Stimulated activated naive B cell treated with anti-CD40 and anti-IgM and Interleukin-4, amounts not matched to agents 10 μg/mL and 1 μg/mL and 100 μg/mL, for 72 hours (primary cell): ENCODE data around the gene LHFPL2.

Source experiments
- ATAC-seq, 2 donors: fragments of 150-1000 bp; cut with Tn5 transposase; replicated peaks; 2 replicates each; pipeline ENCODE4 v1.10.0; 2021; ENCODE audit warnings: moderate library complexity in 1 of 2
- DNase-seq: peaks from one replicate; pipeline ENCODE4 v3.0.0; 2021
- H3K27ac Mint-ChIP-seq: one replicate; pipeline ENCODE4 v1.8.0; 2022; ENCODE audit warnings: mild to moderate bottlenecking, mixed read lengths
- H3K27me3 Mint-ChIP-seq, 2 donors: one replicate each; pipeline ENCODE4 v1.8.0; 2022; ENCODE audit warnings: mixed read lengths in 2 of 2
- H3K36me3 Mint-ChIP-seq, 2 donors: one replicate each; pipeline ENCODE4 v1.8.0; 2022; ENCODE audit warnings: mixed read lengths in 2 of 2, mild to moderate bottlenecking in 1 of 2
- H3K4me1 Mint-ChIP-seq, 2 donors: one replicate each; pipeline ENCODE4 v1.8.0; 2022; ENCODE audit warnings: mixed read lengths in 2 of 2, mild to moderate bottlenecking in 1 of 2
- H3K4me3 Mint-ChIP-seq, 2 donors: one replicate each; pipeline ENCODE4 v1.8.0; 2022; ENCODE audit warnings: mild to moderate bottlenecking in 2 of 2, mixed read lengths in 2 of 2, moderate library complexity in 1 of 2
- H3K9me3 Mint-ChIP-seq, 2 donors: one replicate each; pipeline ENCODE4 v1.8.0; 2022; ENCODE audit warnings: mixed read lengths in 2 of 2, mild to moderate bottlenecking in 1 of 2

LHFPL2 gene

GRCh38 chr5:78657201-78657600 is 8.6 kb upstream of the LHFPL2 start:
- H3K4me1 Mint-ChIP-seq, result peaks cover 0 to 3% of the 10 kb centered on the region in 2 donors
- no peaks in the 10 kb centered on the region for H3K36me3 Mint-ChIP-seq

GRCh38 chr5:78655746-78656290 is 7.2 kb upstream of the LHFPL2 start:
- no peak for ATAC-seq
- no peaks in the 10 kb centered on the region for H3K36me3 Mint-ChIP-seq

More at GRCh38 chr5:78657201-78657600, 8.6 kb upstream of the LHFPL2 start:
- no peak overlapping the region for H3K27ac Mint-ChIP-seq
- H3K27me3 Mint-ChIP-seq, result no peaks in the 10 kb centered on the region
- DNase-seq (no peak), ATAC-seq (no peak)
- H3K9me3 Mint-ChIP-seq, result no peaks in the 10 kb centered on the region
- no peak overlapping the region for H3K4me3 Mint-ChIP-seq

GRCh38 chr5:78654386-78654785 is 5.8 kb upstream of the LHFPL2 start:
- Mint-ChIP-seq H3K4me1 (peaks cover 8 to 9% of the 10 kb centered on the region in 2 donors), H3K9me3 (no peaks in the 10 kb centered on the region), H3K27me3 (peaks cover 0 to 5% of the 10 kb centered on the region in 2 donors), H3K27ac (no peak overlapping the region), H3K4me3 (no peak overlapping the region), H3K36me3 (no peaks in the 10 kb centered on the region)
- DNase-seq (no peak), ATAC-seq (no peak)

More at GRCh38 chr5:78655746-78656290, 7.2 kb upstream of the LHFPL2 start:
- H3K27ac Mint-ChIP-seq, result no peak overlapping the region
- H3K4me3 Mint-ChIP-seq, result no peak overlapping the region
- H3K4me1 Mint-ChIP-seq, result peaks cover 0 to 2% of the 10 kb centered on the region in 2 donors
- no peaks in the 10 kb centered on the region for H3K9me3 Mint-ChIP-seq
- no peaks in the 10 kb centered on the region for H3K27me3 Mint-ChIP-seq
- no peak for DNase-seq

- no peak for ATAC-seq
- no peaks in the 10 kb centered on the region for H3K36me3 Mint-ChIP-seq
- no peak for DNase-seq
- peaks cover 8 to 10% of the 10 kb centered on the region in 2 donors for H3K4me1 Mint-ChIP-seq
- peaks cover 0 to 5% of the 10 kb centered on the region in 2 donors for H3K27me3 Mint-ChIP-seq
- no peaks in the 10 kb centered on the region for H3K9me3 Mint-ChIP-seq
- no peak overlapping the region for H3K27ac Mint-ChIP-seq
- H3K4me3 Mint-ChIP-seq, result no peak overlapping the region
Observed at GRCh38 chr5:78653681-78654366, 5.3 kb upstream of the LHFPL2 start.

- no peak overlapping the region for H3K4me3 Mint-ChIP-seq
- peaks cover 6 to 10% of the 10 kb centered on the region in 2 donors for H3K4me1 Mint-ChIP-seq
- DNase-seq, result no peak
- no peaks in the 10 kb centered on the region for H3K36me3 Mint-ChIP-seq
- no peaks in the 10 kb centered on the region for H3K9me3 Mint-ChIP-seq
- no peak for ATAC-seq
- H3K27me3 Mint-ChIP-seq, result peaks cover 0 to 5% of the 10 kb centered on the region in 2 donors
- H3K27ac Mint-ChIP-seq, result no peak overlapping the region
Observed at GRCh38 chr5:78653031-78653430, 4.5 kb upstream of the LHFPL2 start.

DNA sequence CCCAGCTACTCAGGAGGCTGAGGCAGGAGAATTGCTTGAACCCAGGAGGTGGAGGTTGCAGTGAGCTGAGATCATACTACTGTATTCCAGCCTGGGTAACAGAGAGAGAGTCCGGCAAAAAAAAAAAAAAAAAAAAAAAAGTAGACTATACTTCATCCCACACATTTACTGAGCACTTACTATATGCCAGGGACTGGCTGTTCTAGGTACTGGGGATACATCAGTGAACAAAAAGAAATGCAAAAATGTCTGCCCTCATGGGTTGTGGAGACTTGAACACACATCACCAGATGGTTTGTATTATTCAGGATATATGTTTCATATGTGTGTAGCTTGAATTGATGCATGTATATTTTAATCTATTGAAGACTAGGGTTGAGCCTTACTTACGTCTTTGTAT is 2.9 kb upstream of the LHFPL2 start:
- Mint-ChIP-seq H3K36me3 (peaks cover 2 to 3% of the 10 kb centered on the region in 2 donors), H3K4me1 (peaks cover 14 to 22% of the 10 kb centered on the region in 2 donors), H3K9me3 (no peaks in the 10 kb centered on the region), H3K4me3 (no peak overlapping the region), H3K27me3 (peaks cover 0 to 5% of the 10 kb centered on the region in 2 donors), H3K27ac (no peak overlapping the region)
- DNase-seq, result no peak
- ATAC-seq, result no peak

DNA sequence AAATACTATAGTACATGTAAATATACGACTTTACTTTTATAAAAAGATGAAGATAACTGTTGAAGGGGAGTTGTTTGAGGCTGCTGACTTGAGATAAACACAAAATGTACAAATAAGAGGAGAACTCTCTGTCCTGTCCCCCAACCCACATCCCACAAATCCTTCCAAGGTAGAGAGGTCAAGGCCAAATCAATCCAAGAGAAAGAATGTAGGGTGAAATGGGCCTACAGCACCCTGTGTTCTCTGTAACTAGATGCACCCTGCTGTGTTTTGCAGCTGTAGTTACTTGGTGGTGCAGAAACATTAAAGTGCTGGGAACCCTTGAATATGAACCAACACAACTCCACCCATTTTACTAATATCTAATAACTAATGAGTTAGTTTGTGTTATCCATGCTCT is 2.0 kb upstream of the LHFPL2 start:
- peaks cover 0 to 5% of the 10 kb centered on the region in 2 donors for H3K27me3 Mint-ChIP-seq
- H3K36me3 Mint-ChIP-seq, result peaks cover 2 to 3% of the 10 kb centered on the region in 2 donors
- peaks cover 14 to 23% of the 10 kb centered on the region in 2 donors for H3K4me1 Mint-ChIP-seq
- H3K27ac Mint-ChIP-seq, result no peak overlapping the region
- ATAC-seq, result no peak
- DNase-seq, result no peak
- no peaks in the 10 kb centered on the region for H3K9me3 Mint-ChIP-seq
- no peak overlapping the region for H3K4me3 Mint-ChIP-seq

- ATAC-seq, result no peak
Observed at GRCh38 chr5:78649861-78650496, 1.4 kb upstream of the LHFPL2 start.

GRCh38 chr5:78649211-78649695 is 681 bp upstream of the LHFPL2 start:
- DNase-seq (no peak), ATAC-seq (no peak)
- Mint-ChIP-seq H3K9me3 (no peaks in the 10 kb centered on the region), H3K4me3 (peak overlapping the region; percentile 32 to 90), H3K27ac (no peak overlapping the region), H3K4me1 (peaks cover 19 to 36% of the 10 kb centered on the region in 2 donors), H3K27me3 (peaks cover 0 to 5% of the 10 kb centered on the region in 2 donors), H3K36me3 (peaks cover 7 to 9% of the 10 kb centered on the region in 2 donors)

More at GRCh38 chr5:78649861-78650496, 1.4 kb upstream of the LHFPL2 start:
- H3K27me3 Mint-ChIP-seq, result peaks cover 0 to 5% of the 10 kb centered on the region in 2 donors
- peak overlapping the region; percentile 70 for H3K27ac Mint-ChIP-seq
- no peaks in the 10 kb centered on the region for H3K9me3 Mint-ChIP-seq
- H3K4me1 Mint-ChIP-seq, result peaks cover 14 to 28% of the 10 kb centered on the region in 2 donors
- H3K36me3 Mint-ChIP-seq, result peaks cover 3% of the 10 kb centered on the region in 2 donors
- DNase-seq, result no peak
- peak overlapping the region; percentile 80 to 90 for H3K4me3 Mint-ChIP-seq

DNA sequence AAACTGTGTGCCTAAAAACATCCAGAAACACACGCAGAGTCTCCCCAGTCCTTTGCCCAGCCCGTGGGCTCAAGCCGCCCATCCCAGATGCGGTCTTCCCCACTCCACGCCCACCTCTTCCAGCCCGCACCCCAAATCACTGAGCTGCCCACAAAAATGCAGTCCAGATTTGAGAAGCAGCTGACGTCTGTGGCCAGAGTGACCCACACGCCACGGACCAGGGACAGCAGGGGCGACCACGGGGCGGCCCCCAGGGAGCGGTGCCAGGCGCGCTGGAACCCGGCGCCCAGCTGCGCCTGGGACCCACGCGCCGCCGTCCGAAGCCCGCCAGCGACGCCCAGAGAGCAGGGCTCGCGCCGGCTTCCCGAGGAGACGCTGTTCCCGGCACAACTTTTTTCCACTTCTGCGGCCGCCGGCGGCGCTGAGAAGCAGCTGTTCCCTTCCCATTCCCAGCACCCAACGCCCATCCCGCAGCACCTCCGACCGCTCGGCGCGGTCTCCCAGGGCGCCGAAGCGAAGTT is 674 bp downstream of the LHFPL2 start:
- peak; percentile 44 to 50 for ATAC-seq
- peak overlapping the region; percentile 85 to 90 for H3K4me3 Mint-ChIP-seq
- peaks cover 0 to 5% of the 10 kb centered on the region in 2 donors for H3K27me3 Mint-ChIP-seq

GRCh38 chr5:78647351-78647818 is 1.2 kb downstream of the LHFPL2 start:
- H3K36me3 Mint-ChIP-seq, result peaks cover 9 to 12% of the 10 kb centered on the region in 2 donors
- ATAC-seq, result peak; percentile 2 to 7
- peaks cover 27 to 45% of the 10 kb centered on the region in 2 donors for H3K4me1 Mint-ChIP-seq
- H3K27me3 Mint-ChIP-seq, result peaks cover 0 to 5% of the 10 kb centered on the region in 2 donors
- no peaks in the 10 kb centered on the region for H3K9me3 Mint-ChIP-seq
- peak; percentile 9 for DNase-seq
- peak overlapping the region; percentile 82 for H3K27ac Mint-ChIP-seq
- H3K4me3 Mint-ChIP-seq, result peak overlapping the region; percentile 85 to 90

More for the DNA sequence above, 674 bp downstream of the LHFPL2 start:
- Mint-ChIP-seq H3K4me1 (peaks cover 22 to 40% of the 10 kb centered on the region in 2 donors), H3K36me3 (peaks cover 9 to 12% of the 10 kb centered on the region in 2 donors), H3K27ac (peak overlapping the region; percentile 82), H3K9me3 (no peaks in the 10 kb centered on the region)
- DNase-seq, result no peak

- no peak overlapping the region for H3K4me3 Mint-ChIP-seq
- no peak overlapping the region for H3K27ac Mint-ChIP-seq
- DNase-seq, result no peak
Observed at GRCh38 chr5:78644741-78645300, 3.8 kb downstream of the LHFPL2 start.

GRCh38 chr5:78644129-78644528 is 4.4 kb downstream of the LHFPL2 start:
- no peaks in the 10 kb centered on the region for H3K9me3 Mint-ChIP-seq
- DNase-seq, result no peak
- H3K27ac Mint-ChIP-seq, result no peak overlapping the region
- peaks cover 10 to 17% of the 10 kb centered on the region in 2 donors for H3K36me3 Mint-ChIP-seq
- no peak for ATAC-seq
- H3K4me3 Mint-ChIP-seq, result no peak overlapping the region
- H3K27me3 Mint-ChIP-seq, result no peaks in the 10 kb centered on the region
- H3K4me1 Mint-ChIP-seq, result peaks cover 30 to 50% of the 10 kb centered on the region in 2 donors

More at GRCh38 chr5:78644741-78645300, 3.8 kb downstream of the LHFPL2 start:
- Mint-ChIP-seq H3K36me3 (peaks cover 9 to 15% of the 10 kb centered on the region in 2 donors), H3K27me3 (peaks cover 0 to 3% of the 10 kb centered on the region in 2 donors), H3K4me1 (peaks cover 31 to 52% of the 10 kb centered on the region in 2 donors), H3K9me3 (no peaks in the 10 kb centered on the region)
- ATAC-seq, result no peak

- no peaks in the 10 kb centered on the region for H3K9me3 Mint-ChIP-seq
- H3K27ac Mint-ChIP-seq, result no peak overlapping the region
- H3K36me3 Mint-ChIP-seq, result peaks cover 11 to 19% of the 10 kb centered on the region in 2 donors
- DNase-seq (no peak), ATAC-seq (no peak)
- H3K4me1 Mint-ChIP-seq, result peaks cover 32 to 53% of the 10 kb centered on the region in 2 donors
- no peaks in the 10 kb centered on the region for H3K27me3 Mint-ChIP-seq
- H3K4me3 Mint-ChIP-seq, result no peak overlapping the region
Observed at GRCh38 chr5:78642701-78643100, 5.9 kb downstream of the LHFPL2 start.
